AG04450 (cell line): Measurements from ENCODE around the gene NBAS. TPM values are rescaled to one million over a fixed set of nuclear protein-coding genes. Genes with fewer than 3 reads are reported as not detected.

Experiments used
- CTCF ChIA-PET: fragments of 300-600, 350-600 bp; formaldehyde crosslinking; extraction: SDS; loops from one replicate; lab custom pipeline; 2022; ENCODE audit warnings: antibody characterized with exemption, inconsistent platforms; lab: Charles Lee
- POLR2A ChIA-PET: fragments of 350-600 bp; formaldehyde crosslinking; extraction: SDS; loops from one replicate; lab custom pipeline; 2021; ENCODE audit warnings: antibody characterized with exemption, inconsistent platforms; lab: Yijun Ruan, JAX
- DNase-seq: peaks from one replicate; pipeline ENCODE4 v3.0.0-alpha.2; 2011; ENCODE audit warnings: low read depth, low spot score
- H3K27ac ChIP-seq: one replicate; pipeline ENCODE4 v1.5.1; 2012; ENCODE audit warnings: low read depth, low read length, control low read depth
- H3K27me3 ChIP-seq: one replicate; pipeline ENCODE4 v1.6.0; 2012; ENCODE audit warnings: low read length; ENCODE audit not compliant: control insufficient read depth, insufficient read depth
- H3K4me3 ChIP-seq: 2 replicates; pipeline ENCODE4 v1.5.1; 2011; ENCODE audit warnings: mild to moderate bottlenecking, low read depth, low read length, control low read depth
- H3K9me3 ChIP-seq: 2 replicates; pipeline ENCODE4 v1.5.1; 2012; ENCODE audit warnings: low read length; ENCODE audit not compliant: control insufficient read depth, insufficient read depth
- polyA plus RNA-seq: library from polyadenylated mRNA; depleted of rRNA; stranded (reverse); fragments of >200 nt; gene quantifications from 2 replicates; pipeline ENCODE4 v1.2.3, GENCODE V29; 2011
- TF ChIP-seq, protein P1 (sequence below): IDR thresholded peaks from 2 replicates; pipeline ENCODE4 v1.5.1; 2011; ENCODE audit warnings: low read depth, low read length, control low read depth, inconsistent platforms

The NBAS gene
- polyA plus RNA-seq, 1 experiment = 45.0 TPM

DNA sequence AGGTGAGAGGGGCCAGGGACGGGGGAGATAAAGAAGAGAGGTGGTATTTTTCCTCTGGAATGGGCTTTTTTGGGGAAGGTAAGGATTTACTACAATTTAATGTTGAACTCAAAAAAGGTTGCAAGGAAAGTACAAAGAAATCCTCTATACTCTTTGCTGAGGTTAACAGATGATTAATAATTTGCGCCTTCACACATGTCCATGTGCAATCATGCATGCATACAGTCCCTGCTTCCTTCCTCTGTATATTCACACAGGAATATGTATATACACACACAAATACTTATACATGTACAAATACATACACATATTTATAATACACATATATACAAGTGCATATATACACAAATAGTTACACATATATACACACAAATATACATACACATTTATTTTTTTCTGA, 193.4 kb downstream of the NBAS start:
- ChIA-PET CTCF (no interaction called here), POLR2A (no interaction called here)
- no peak overlapping the region for H3K4me3 ChIP-seq
- no peak overlapping the region for H3K27ac ChIP-seq
- no peak for DNase-seq
- no peaks in the 10 kb centered on the region for H3K9me3 ChIP-seq
- no peaks in the 10 kb centered on the region for H3K27me3 ChIP-seq
- TF ChIP-seq, protein P1, sequence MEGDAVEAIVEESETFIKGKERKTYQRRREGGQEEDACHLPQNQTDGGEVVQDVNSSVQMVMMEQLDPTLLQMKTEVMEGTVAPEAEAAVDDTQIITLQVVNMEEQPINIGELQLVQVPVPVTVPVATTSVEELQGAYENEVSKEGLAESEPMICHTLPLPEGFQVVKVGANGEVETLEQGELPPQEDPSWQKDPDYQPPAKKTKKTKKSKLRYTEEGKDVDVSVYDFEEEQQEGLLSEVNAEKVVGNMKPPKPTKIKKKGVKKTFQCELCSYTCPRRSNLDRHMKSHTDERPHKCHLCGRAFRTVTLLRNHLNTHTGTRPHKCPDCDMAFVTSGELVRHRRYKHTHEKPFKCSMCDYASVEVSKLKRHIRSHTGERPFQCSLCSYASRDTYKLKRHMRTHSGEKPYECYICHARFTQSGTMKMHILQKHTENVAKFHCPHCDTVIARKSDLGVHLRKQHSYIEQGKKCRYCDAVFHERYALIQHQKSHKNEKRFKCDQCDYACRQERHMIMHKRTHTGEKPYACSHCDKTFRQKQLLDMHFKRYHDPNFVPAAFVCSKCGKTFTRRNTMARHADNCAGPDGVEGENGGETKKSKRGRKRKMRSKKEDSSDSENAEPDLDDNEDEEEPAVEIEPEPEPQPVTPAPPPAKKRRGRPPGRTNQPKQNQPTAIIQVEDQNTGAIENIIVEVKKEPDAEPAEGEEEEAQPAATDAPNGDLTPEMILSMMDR = no peak

DNA sequence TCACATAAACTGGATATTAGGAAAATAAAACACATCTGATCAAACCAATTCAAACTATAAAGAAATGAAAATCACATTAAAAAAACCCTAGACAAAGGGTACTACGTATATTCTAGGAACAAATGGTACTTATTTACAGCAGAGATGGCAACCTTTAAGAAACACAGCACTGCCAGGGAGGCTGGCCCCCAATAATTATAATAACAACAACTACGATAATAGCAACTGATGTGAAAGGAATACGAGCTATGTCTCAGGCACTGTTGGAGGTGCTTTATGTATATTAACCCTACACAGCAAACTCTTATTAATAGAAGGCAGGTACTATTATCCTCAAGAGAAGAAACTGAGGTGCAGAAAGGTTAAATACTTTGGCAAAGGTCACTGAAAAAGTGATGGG, 193.9 kb downstream of the NBAS start:
- Histone ChIP-seq H3K9me3 (no peaks in the 10 kb centered on the region), H3K4me3 (no peak overlapping the region), H3K27ac (no peak overlapping the region), H3K27me3 (no peaks in the 10 kb centered on the region)
- TF ChIP-seq, protein P1 = no peak
- CTCF ChIA-PET = no interaction called here
- POLR2A ChIA-PET = no interaction called here
- no peak for DNase-seq

DNA sequence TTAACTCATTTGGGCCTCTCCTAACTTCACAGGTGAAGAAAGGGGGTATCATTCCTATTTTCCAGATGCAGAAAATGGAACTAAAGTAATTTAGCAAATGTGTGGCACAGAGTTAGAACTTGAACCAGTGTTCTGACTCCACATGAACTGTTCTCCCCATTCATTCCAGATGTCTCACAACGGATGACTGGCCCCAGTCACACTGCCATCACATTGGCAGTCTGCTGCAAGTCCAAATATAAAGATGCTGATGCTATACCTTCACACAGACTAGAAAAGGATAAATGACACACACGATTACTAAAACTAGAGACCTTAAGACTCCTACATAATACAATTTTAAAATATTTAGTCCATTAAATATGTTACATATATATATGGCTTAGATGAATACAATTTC, 195.7 kb downstream of the NBAS start:
- CTCF ChIA-PET = no interaction called here
- H3K9me3 ChIP-seq = no peaks in the 10 kb centered on the region
- H3K4me3 ChIP-seq = no peak overlapping the region
- no peak for DNase-seq
- no peak overlapping the region for H3K27ac ChIP-seq
- POLR2A ChIA-PET = no interaction called here
- TF ChIP-seq, protein P1 = no peak
- H3K27me3 ChIP-seq = no peaks in the 10 kb centered on the region

DNA sequence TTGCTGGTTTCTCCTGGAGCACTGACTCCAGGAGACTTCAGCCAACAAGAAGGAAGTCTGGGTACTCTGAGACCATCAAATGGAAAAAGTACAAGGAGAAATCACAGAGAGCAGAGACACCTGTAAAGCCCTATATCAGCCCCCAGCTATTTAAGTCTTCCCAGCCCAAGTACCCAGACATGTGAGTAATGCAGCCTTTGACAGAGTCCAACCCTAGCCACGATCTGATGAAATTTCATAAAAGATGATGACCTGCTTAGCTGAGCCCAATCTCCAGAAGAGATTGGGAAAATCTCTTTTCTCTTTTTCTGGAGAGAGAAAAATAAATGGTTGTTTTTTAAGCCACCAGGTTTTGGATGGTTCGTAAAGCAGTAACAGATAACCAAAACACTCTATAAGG, 196.6 kb downstream of the NBAS start:
- Histone ChIP-seq H3K27ac (no peak overlapping the region), H3K27me3 (no peaks in the 10 kb centered on the region), H3K4me3 (no peak overlapping the region), H3K9me3 (no peaks in the 10 kb centered on the region)
- TF ChIP-seq, protein P1 = no peak
- no peak for DNase-seq
- POLR2A ChIA-PET = interaction anchor here (0.6 to 0.7 kb wide), 2 partner anchors 26 to 819 kb away, joined by 3 to 5 read pairs; no protein-coding TSS in a partner anchor
- CTCF ChIA-PET = interaction anchor here (1.2 kb wide), 2 partner anchors 13 to 213 kb away, joined by 4 read pairs; no protein-coding TSS in a partner anchor

DNA sequence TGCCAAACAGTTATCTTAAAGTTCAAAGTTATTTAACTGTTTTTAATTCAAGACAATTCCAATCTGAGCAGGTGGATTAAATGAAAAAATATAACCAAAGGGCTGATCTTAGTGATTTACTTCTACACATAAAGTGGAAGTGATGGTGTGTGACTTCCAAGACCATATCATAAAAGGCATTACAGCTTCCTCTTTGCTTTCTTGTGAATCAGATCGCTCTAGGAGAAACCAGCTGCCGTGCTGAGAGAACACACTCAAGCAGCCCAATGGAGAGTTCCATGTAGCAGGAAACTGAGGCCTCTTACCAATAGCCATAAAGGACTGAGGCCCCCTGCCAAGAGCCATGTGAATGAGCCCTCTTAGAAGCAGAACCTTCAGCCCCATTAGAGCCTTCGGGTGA, 197.4 kb downstream of the NBAS start:
- ChIA-PET CTCF (interaction anchor here (1.2 kb wide), 2 partner anchors 14 to 214 kb away, joined by 4 read pairs; no protein-coding TSS in a partner anchor), POLR2A (no interaction called here)
- no peak overlapping the region for H3K4me3 ChIP-seq
- no peak for DNase-seq
- no peaks in the 10 kb centered on the region for H3K27me3 ChIP-seq
- TF ChIP-seq, protein P1 = no peak
- no peak overlapping the region for H3K27ac ChIP-seq
- no peaks in the 10 kb centered on the region for H3K9me3 ChIP-seq
